GM19468 (cell line): ENCODE results near the gene BICD2.
A peak's percentile ranks its signal among the peaks of the same experiment; 100 is the strongest.

Experiments
- ATAC-seq: cut with Tn5 transposase; IDR thresholded peaks from one replicate; pipeline ENCODE4 v1.9.1; 2021; ENCODE audit warnings: mild to moderate bottlenecking, moderate library complexity, moderate number of reproducible peaks; ENCODE audit not compliant: unreplicated experiment; ENCODE audit errors: extremely low read depth

Gene BICD2

DNA sequence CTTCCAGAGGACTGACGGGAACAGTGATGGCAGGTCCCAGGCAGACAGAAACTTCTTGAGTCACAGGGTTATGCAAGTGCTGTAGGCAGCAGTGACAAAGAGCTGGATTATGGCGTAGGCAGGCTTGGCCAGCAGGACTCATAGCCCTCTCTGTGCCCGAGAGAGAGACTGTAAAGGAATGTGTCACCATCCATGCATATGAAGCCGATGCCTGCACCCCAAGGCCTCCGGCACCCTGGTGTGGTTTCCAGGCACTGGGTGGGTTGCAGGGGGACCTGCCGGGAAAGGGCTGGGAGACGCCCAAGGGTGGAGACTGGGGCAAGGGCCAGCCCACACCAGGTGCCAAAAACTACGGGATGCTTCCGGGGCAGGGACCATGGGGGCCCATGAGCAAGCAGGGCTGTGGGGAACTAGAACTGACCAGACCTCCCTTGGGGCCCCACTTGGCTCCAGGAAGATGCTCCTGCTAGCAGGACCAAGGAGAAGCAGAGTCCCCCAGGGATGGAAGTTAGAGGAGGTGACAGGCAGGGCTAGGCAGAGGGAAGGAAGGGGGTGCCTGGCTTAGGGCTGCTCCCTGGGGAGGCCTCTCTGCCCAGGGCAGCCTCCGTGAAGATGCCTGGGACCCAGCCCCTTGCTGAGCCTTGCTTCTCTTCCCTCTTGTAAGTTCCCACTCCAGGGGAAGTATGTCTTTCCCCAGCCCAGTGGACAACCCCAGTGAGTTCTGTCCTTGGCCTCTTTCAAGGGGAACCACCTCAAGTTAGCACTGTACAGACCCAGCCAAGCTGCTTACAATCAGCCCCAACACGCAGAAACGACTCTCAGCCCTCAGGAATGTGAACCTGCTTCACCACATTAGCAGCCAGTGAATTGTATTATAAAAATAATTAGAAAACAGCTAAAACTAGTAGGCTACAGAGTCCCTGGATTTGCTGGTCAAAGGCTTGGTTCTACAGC, 84.2 kb downstream of the BICD2 start:
- no peak for ATAC-seq

DNA sequence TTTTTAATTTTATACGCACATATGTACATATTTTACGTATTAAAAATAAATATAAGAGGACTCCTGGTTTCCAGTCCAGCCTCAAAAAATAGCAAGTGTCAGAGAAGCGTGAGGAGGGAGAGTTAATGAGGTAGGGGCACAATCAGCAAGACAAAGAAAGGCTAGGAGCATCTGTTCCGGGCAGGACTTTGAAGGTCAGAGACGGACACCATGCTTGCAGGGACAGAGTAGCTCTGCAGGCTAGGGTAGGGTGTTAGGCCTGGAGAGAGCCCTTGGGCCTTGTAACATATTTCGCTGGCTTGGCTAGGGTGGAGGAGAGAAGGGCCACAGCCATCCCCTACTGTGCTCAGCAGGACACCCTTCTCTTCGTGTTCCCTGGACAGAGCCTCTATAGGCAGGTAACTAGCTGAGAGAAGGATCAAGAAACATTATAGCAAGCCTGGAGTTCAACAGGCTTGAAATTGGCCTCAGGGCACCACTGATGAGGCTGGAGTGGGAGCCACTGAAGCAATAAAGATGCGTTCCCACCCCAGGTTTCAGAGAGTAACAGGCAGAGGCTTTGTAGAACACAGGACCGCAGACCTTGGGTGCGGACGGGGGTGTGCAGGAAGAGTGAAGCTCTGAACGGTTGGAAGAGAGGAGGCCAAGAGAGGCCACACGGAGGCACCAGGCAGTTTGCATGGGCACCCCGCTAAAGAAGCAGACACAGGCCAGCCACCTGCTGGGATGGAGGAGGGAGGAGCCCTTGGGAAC, 85.0 kb downstream of the BICD2 start:
- no peak for ATAC-seq

DNA sequence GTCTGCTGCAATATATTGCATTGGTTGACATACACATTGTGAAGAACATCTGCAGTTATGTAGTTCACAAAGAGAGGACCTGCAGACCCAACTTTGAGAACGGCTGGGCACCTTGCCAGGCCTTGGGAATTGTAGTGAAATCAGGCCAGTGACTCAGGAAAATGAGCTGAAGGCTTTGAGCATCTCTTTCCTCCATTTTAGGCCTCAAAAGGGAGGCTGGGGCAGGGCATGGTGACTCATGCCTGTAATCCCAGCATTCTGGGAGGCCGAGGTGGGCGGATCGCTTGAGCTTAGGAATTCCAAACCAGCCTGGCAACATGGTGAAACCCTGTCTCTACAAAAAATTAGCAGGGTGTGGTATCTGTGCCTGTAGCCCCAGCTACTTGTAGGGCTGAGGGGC, 93.3 kb downstream of the BICD2 start:
- ATAC-seq, result no peak

DNA sequence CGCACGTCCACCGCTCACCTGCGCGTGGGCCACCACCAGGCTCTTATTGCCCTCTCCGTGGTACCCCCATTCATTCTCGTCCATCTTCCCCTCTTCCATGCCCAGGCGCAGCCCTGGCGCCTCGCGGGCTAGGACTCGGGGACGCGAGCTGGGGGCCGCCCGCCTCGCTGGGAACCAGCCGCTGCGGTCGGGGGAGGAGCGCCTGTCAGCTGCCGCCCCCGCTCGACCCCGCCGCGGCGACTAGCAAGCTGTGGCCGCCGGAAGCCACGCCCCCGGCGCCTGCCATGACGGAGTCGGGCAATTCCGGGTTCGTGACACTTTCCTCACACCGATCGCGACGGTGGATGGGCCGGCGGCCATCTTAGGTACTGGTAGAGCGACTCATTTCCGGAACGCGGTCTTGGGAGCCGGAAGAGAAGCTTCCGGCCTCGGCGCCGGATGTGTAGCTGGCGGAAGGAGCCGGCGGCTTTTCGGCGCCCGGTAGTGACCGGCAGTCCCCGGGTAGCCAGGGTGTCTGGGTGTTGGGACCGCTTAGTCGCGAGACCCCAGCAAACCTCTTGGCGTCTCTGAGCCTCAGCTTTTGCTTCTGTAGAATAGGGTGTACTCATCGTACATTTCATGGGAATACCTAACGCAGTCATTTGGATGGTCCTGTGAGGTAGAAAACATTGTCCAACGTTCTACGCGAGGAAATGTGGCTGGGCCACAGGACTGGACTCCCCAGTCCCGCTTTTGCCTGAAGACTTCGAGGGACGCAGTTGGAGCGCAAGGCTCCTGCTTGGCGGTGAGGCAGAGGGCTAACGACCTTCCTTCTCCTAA, 94.5 kb downstream of the BICD2 start, which contains the start of gene IPPK:
Gene IPPK, minus strand, starts transcription at position 242 of the 819 bp plus-strand sequence. Its CDS starts 143 bp downstream, at position 99.
- ATAC-seq, result peak; percentile 95

DNA sequence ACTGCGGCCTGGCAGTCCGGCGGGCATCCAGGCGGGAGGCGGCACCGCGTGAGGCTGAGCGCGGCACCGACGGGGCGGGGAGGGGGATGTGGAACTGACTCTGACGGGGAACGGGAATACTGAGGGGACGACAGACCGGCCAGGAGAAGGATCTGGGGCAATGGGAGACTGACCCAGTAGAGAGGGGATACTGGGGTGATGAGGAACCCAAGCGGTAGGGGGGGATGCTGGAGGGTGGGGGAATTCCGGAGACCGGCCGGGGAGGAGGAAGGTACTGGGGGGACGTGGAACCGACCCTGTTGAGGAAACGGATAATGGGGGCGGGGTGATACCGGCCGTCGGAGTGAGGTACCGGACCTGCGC, 95.1 kb downstream of the BICD2 start:
- ATAC-seq, result no peak

DNA sequence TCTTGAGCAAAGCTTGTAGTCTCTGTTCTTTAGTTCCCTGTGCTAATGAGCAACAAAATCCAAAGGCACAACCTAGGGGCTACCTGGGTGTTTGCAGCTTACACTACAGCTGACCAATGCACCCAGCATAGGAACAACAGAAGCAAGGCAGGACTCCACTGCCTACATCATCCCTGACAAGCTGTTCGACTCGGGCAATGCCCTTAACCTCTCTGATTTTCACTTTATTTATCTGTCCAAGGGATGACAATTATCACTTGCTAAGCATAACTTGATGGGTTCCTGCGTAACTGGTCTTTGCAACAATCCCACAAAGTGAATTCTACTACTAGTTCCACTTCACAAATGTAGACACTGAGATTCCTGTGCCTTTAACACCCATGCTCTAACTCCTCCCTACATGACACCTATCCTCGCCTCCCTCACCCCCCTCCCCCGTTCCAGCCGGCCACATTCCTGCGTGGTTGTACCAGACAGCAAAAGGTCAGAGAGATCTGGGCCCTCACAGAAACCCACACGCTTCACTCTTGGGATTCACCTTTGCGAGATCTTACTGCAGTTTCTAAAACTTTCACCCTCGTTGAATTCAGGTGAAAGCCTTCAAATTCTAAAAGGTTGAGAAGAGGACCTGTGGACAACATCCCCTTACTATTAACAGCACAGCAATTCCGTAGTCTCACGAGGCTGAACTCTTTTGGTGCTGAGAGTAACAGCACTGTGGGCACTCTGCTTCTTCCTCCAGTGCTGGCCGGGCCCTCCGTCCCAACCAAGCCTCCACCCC, 95.7 kb downstream of the BICD2 start:
- no peak for ATAC-seq

DNA sequence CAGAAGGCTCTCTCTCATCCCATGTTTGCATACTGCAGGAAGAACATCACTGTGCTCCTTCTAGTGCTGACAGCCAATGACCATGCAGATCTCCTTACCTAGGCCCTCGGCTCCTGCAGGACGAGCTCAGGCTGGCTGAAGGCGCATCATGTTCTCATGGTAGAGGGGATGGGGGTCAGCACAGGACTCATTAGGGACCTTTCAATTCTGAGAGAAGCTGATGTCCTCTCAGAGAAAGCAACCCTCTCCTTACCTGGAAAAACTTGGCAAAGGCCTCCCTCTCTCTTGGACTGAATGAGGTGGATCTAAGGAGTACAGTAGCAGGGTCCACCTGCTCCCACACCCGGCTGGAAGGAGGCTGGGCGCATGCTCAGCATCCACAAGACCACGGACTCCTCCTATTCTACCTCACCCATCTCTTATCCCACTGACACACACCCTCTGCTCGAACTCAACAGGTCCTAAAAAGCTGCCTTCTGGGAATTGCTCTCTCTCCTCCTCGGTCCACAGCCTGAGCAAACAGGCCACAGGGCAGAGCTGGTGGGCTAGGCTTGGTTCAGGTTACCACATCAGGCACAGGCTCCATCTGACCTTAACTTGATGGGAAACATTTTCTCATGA, 97.6 kb downstream of the BICD2 start:
- ATAC-seq, result no peak

DNA sequence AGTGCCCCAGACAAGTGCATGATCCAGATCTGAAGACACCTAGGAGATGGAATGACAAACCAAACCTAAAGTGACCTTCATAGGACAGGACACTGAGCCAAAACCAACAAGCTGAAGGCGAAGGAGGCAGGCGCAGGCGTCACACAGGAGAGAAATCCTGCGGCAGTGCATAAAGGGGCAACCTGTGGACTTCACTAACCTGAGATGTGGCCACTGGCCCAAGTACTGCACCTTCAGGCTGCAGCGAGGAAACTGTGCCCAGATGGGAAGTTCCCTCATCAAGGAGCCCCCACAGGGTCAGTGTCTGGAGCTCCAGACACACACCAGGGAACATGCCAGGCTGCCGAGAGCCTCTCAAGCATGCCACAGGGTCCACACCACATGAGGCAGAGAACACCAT, 98.4 kb downstream of the BICD2 start:
- ATAC-seq, result no peak

DNA sequence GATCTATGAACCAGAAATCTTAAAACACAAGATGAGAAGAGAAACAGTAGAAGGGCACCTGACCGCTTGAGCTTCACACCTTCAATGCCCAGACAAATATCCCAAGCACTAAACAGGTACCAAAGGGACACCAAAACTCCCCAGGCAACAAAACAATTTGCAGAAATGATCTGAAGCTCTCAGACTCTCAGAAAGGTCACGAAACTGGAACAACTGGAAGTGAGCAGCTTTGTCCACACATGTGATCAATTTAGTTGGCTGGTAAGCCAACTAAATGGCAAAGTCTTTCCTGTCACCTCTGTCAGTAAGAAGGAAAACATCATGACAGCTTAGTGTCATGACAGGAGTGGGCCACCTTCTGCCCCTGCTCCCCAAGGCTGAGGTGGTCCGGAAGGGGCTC, 98.8 kb downstream of the BICD2 start:
- no peak for ATAC-seq

DNA sequence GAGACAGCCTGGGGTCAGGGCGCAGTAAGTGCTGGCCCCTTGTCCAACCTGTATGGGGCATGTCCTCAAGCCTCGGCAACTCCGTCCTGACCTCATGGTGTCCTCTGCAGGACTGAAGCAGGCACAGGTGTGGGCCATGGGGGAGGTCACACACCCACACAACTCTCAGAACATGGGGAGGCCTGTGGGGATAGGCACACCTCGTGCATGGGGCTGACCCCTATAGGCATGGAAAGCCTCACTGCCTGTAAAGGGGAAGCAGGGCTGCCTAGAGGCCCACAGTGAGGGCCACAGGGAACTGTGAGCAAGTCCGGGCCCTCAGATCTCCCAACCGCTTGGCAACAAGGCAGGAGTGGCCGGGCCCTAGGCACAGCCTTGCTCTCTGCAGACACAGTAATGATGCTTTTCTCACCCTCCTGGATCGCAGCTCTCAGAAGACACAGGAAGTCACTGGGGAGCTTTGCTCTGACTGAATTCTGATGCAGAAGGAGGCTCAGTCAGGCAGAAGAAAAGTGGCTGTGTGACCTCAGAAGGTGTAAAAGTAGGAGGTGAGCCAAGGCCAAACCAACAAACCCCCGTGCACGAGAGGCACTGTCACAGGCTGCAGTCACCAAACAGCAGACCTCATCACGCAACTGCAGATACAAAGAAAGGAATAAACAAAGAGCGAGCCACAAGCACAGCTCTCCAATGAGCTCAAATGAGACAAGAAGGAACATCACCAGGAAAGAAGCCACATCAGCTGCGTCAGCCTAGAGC, 100.1 kb downstream of the BICD2 start:
- no peak for ATAC-seq

DNA sequence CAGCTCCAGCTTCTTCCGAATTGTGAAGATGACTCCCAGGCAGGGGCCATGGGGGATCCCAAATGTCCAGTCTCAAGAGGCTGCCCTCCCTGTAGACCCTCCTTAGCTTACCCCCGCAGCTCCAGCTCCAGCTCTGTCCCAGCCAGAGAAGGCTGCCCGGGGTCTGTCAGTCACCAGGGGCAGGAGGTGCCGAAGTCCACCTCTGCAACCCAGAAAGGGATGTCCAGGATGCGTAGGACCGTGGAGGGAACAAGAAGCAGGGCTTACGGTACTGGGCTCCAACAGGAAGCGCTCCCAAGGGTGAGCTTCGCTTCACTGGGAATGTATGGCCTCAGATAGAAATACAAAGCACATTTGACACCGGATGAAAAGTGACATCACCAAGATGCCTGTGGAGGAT, 100.7 kb downstream of the BICD2 start:
- no peak for ATAC-seq

DNA sequence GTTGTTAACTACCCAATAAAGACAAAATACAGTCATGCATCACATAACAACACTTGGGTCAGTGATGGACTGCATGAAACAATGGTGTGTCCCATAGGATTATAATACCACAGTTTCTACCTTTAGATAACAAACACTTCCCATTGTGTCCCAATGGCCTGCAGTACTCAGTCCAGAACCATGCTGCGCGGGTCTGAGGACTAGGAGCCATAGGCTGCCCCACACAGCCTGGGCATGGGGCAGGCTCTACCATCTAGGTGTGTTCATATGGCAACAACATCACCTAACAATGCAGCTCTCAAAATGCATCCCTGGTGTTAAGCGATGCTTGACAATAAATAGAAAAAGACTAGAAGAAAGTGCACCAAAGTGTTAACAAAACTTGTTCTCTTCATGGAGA, 101.5 kb downstream of the BICD2 start:
- no peak for ATAC-seq

DNA sequence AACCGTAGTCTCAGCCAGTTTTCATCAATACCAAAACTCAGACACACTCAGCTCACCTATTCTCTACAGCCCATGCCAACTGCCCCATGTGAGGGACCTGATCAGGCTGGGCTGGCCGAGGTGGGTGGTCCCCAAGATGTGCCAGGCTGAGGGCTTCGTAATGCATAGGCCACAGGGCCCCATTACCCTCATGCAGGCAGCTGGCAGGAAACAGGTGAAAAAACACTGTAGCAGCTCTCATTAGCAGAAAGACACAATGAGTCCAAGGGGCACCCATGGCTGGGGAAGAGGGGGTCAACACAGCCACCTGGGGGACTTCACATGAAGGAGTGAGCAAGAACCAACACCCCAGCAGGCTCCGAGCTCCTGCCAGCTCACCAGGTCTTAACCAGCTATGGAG, 102.9 kb downstream of the BICD2 start:
- no peak for ATAC-seq
